Measurements from ENCODE around the gene FAF2.
A peak's percentile ranks its signal among the peaks of the same experiment; 100 is the strongest.

FAF2 gene

DNA sequence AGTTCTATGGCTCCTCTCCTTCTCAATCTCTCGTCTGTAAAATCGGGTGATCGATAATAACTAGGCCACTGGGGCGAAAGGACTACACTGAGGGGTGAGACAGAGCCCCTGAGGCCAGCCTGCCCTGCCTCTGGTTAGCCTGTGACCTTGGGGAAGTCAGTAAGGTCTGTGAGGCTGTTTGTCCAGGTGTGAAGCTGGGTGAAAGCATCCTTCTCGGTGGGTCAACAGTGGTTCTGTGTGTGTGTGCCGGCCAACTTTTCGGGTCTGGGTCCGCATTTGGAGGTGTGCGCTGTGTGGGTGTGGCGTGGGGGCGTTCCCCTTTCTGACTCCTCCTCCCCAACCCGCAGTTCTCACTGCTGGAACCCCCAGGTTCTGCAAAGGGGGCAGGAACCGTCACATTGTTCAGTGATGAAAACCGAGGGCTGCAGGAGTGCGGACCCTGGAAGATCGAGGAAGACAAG is 94.0 kb downstream of the FAF2 start:
- Histone ChIP-seq H3K4me1 (peaks cover 68 to 83% (median 73%) of the 10 kb centered on the region in 10 experiments), H3K9ac (peak overlapping the region; percentile 81 to 93 (median 88)), H3K9me3 (replicated peaks in 1 of 11) (no peaks in the 10 kb centered on the region), H3K27me3 (no peaks in the 10 kb centered on the region), H3K4me3 (peak overlapping the region; percentile 65 to 87 (median 79)), H3K36me3 (no peaks in the 10 kb centered on the region), H3K27ac (peak overlapping the region; percentile 53 to 91 (median 86); a peak in 21 of 22 replicates), H3K4me2 (peak overlapping the region; percentile 80 to 100 (median 98)), H4K20me1 (peaks cover 0 to 13% (median 0%) of the 10 kb centered on the region in 11 experiments; a peak in 1 of 22 replicates)
- no peak for TF ChIP-seq Cebpa-rat (IDR thresholded peaks at IDR 0.05)

DNA sequence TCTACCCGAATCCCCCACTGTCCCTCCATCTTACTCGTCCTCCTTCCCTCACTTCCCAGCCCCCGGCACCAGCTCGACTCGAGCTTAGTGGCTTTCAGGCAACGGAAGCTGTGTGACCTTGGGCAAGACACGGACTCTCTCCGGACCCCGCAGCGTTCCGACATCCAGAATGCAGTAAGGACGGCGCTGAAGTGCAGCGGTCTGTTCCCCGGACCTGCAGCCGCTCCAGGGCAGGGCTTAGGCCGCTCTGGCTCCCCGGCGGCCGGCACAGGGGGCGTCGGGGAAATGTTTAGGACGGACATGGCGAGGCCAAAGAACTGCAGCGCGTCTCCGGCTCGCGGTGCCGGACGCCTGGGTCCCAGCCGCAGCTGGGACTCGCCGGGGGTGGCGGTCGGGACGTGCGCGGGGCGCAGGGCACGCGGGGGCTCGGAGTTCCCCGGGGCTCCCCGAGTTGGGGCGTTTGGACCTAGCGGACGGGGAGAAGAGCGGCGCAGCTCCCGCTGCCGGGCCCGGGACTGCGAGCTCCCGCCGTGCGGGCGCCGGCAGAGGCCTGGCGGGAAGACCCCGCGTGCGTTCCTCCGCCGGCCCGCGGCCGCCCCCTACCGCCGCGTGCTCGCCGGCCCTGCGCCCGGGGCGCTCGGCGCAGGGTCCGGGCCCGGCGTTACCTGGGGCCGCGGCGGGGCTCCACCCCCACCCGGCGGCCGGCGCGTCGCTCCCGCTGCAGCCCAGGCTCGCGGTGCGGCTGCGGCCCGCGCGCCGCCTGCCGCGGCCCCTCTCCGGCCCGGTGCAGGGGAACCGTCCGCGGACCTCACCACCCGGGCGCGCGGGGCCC is 94.6 kb downstream of the FAF2 start:
- H3K36me3 ChIP-seq, result no peaks in the 10 kb centered on the region
- H3K4me1 ChIP-seq, result peaks cover 68 to 89% (median 74%) of the 10 kb centered on the region in 10 experiments
- H3K4me2 ChIP-seq, result peak overlapping the region; percentile 80 to 100 (median 98)
- H4K20me1 ChIP-seq, result peaks cover 0 to 13% (median 0%) of the 10 kb centered on the region in 11 experiments; a peak in 1 of 22 replicates
- peak overlapping the region; percentile 81 to 93 (median 88) for H3K9ac ChIP-seq
- TF ChIP-seq Cebpa-rat (IDR thresholded peaks at IDR 0.05), result no peak
- H3K27ac ChIP-seq, result peak overlapping the region; percentile 53 to 91 (median 86); a peak in 21 of 22 replicates
- no peaks in the 10 kb centered on the region for H3K27me3 ChIP-seq
- H3K4me3 ChIP-seq, result peak overlapping the region; percentile 65 to 87 (median 79)
- H3K9me3 ChIP-seq (replicated peaks in 1 of 11), result no peaks in the 10 kb centered on the region

DNA sequence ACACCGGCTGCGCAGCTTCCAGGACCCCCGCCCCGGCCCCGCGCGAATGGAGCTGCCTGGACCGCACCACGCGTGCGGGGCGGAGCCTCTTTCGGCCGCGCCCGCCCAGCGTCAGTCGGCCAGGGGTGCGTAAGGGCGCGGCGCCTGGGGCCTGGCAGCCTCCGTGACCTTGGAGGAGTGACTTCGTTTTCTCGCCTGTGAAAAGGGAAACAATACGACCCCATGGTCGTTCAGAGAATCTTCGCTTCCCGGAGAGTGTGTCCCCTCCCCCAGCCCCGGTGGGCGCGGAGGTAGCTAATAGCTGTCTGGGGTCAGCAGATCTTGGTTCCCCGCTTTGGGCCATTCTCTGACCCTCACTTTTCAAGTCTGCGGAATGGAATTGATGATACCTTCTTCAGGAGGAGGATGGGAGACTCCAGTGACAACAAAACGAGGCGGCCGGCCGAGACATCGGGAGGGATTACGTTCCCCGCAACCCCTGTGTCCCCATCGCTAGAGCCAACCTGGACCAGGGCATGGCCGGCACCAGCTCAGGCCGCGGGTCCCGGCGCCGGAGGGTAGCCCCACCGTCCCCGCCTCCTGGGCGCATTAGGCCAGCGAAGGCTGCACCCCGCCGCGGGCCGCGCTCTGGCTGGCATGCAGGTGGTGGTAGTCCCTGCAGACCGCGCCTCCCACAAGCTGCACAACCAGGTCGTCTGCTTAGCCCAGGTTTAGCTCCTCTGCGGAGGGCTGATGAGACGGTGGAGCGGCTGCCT is 95.4 kb downstream of the FAF2 start:
- Histone ChIP-seq H3K4me1 (peaks cover 61 to 90% (median 69%) of the 10 kb centered on the region in 10 experiments), H3K4me2 (peak overlapping the region; percentile 80 to 100 (median 98)), H3K4me3 (peak overlapping the region; percentile 65 to 87 (median 79)), H3K27me3 (no peaks in the 10 kb centered on the region), H3K27ac (peak overlapping the region; percentile 53 to 91 (median 86); a peak in 21 of 22 replicates), H4K20me1 (peaks cover 0 to 13% (median 0%) of the 10 kb centered on the region in 11 experiments; a peak in 1 of 22 replicates), H3K36me3 (no peaks in the 10 kb centered on the region), H3K9me3 (replicated peaks in 1 of 11) (no peaks in the 10 kb centered on the region), H3K9ac (peak overlapping the region; percentile 81 to 93 (median 88))
- no peak for TF ChIP-seq Cebpa-rat (IDR thresholded peaks at IDR 0.05)

DNA sequence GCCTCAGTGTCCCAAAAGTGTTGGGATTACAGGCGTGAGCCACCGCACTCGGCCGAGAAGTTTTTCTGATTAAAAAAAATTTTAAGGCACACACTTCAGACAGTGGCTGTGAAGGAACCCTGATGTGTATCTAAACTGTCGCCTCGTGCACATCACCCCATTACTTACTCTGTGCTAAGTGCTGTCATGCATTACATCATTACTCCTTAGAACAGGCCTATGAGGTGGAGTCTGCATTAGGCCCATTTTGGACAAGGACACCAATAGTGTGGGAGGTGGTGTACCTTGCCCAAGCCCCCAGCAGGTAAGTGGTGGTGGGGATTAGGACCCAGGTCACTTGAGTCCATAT is 97.2 kb downstream of the FAF2 start:
- H3K4me1 ChIP-seq, result peaks cover 50 to 90% (median 66%) of the 10 kb centered on the region in 10 experiments
- H3K4me2 ChIP-seq, result peak overlapping the region; percentile 18 to 100 (median 97); a peak in 15 of 22 replicates

DNA sequence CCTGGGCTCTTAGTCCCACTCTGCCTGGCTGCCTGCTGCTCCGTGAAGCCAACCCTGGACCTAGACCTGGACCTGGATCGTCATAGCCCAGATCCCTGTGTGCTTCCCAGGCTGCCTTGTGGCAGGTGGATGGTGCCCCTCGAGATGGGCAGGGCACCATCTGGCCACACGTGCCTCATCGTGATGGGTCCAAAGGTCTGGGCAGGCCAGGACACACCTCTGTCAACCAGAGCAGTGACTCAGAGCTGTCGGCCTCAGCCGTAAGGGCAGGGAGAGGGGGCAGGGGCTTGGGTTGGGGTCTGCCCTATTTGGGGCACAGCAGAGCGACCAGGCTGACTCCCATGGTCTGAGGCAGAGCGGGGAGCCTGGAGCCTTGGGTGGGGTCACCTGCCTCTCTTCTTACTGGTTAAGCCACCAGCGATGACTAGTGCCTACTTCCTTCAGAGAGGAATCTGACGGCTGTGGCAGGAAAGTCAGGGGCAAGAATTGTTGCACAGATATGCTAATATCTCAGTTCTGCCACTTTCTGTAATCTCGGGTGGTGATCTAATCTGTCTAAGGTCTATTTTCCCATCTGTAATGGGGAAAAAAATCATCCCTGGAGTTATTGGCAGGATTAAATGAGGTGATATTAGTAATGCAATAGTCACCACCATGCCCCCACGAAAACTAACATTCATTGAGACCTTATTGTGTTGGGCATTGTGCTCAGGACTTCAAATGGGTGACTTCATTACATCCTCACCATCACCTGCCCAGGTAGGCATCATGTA is 97.7 kb downstream of the FAF2 start:
- H3K4me2 ChIP-seq, result peak overlapping the region in 9 of 11 experiments; percentile 18 to 99 (median 96); a peak in 7 of 22 replicates
- TF ChIP-seq Cebpa-rat (IDR thresholded peaks at IDR 0.05), result no peak
- H3K27ac ChIP-seq, result no peak overlapping the region
- H3K4me3 ChIP-seq, result no peak overlapping the region
- no peaks in the 10 kb centered on the region for H3K9me3 ChIP-seq (replicated peaks in 1 of 11)
- H3K9ac ChIP-seq, result no peak overlapping the region
- no peaks in the 10 kb centered on the region for H3K27me3 ChIP-seq
- H3K4me1 ChIP-seq, result peaks cover 50 to 90% (median 66%) of the 10 kb centered on the region in 10 experiments
- H3K36me3 ChIP-seq, result no peaks in the 10 kb centered on the region
- H4K20me1 ChIP-seq, result peaks cover 0 to 19% (median 0%) of the 10 kb centered on the region in 11 experiments; a peak in 2 of 22 replicates

More for the DNA sequence above, 97.2 kb downstream of the FAF2 start:
- Histone ChIP-seq H4K20me1 (peaks cover 0 to 19% (median 0%) of the 10 kb centered on the region in 11 experiments; a peak in 2 of 22 replicates), H3K36me3 (no peaks in the 10 kb centered on the region), H3K27me3 (no peaks in the 10 kb centered on the region), H3K27ac (no peak overlapping the region), H3K4me3 (no peak overlapping the region), H3K9ac (no peak overlapping the region), H3K9me3 (replicated peaks in 1 of 11) (no peaks in the 10 kb centered on the region)
- TF ChIP-seq Cebpa-rat (IDR thresholded peaks at IDR 0.05), result no peak

DNA sequence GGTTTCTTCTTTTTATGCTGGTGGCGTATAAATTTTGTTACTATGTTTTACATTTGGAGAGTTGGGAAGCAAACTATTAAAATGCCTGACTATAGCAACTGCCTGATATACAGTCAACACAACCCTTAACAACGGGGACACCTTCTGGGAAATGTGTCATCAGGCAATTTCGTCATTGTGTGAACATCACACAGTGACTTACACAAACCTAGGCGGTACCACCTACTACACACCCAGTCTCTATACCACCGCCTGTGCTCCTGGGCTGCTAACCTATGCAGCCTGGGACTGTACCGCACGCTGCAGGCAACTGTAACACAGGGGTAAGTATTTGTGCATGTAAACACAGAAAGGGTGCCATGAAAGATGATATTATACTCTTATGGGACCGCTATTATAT is 99.6 kb downstream of the FAF2 start:
- H3K4me1 ChIP-seq, result peaks cover 37 to 89% (median 55%) of the 10 kb centered on the region in 10 experiments
- H3K4me2 ChIP-seq, result peak overlapping the region in 4 of 11 experiments; percentile 2 to 43 (median 19); a peak in 4 of 22 replicates

DNA sequence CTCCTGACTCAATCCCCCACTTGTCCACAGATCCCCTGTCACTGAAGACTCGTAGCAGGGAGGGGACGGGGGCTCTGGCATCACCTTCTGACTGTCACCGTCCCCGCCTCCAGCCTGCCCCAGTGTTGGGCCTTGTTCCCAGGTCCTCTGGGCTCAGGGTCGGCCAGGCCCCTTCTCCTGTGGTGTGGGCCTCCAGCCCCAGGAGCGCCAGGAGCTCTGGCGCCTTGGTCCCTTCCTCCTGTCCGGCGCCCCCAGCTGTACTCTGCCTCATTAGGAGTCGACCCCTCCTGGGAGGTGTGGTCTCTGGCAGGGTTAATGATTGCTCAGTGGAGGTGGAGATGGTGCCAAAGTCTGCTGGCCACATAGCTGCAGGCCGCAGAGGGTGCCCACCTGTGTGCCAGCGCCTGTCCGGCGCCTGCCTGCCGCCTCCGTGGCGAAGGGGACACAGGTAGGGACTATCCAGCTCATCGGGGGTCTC is 100.8 kb downstream of the FAF2 start, which contains the start of gene CDHR2:
CDHR2 (plus strand) TSS at position 376 of the 478 bp plus-strand sequence. CDS start 16,011 bp downstream, outside the sequence.
- Histone ChIP-seq H3K9me3 (replicated peaks in 1 of 11) (no peaks in the 10 kb centered on the region), H3K27ac (peak within 1 kb of the TSS in 4 of 11 experiments; percentile 2 to 37 (median 14); a peak in 3 of 22 replicates), H3K36me3 (no peaks in the 10 kb centered on the region), H3K4me1 (peaks cover 37 to 95% (median 56%) of the 10 kb centered on the region in 10 experiments), H4K20me1 (peaks cover 0 to 19% (median 0%) of the 10 kb centered on the region in 11 experiments; a peak in 2 of 22 replicates), H3K4me2 (peak within 1 kb of the TSS; percentile 56 to 84 (median 77)), H3K27me3 (no peaks in the 10 kb centered on the region), H3K9ac (peak within 1 kb of the TSS in 5 of 11 experiments; percentile 4 to 32 (median 19); a peak in 2 of 22 replicates), H3K4me3 (no peak within 1 kb of the TSS)
- TF ChIP-seq Cebpa-rat (IDR thresholded peaks at IDR 0.05), result no peak

More for the DNA sequence above, 99.6 kb downstream of the FAF2 start:
- H3K4me3 ChIP-seq, result no peak overlapping the region
- H3K27ac ChIP-seq, result no peak overlapping the region; a peak in 1 of 22 replicates
- H3K9me3 ChIP-seq (replicated peaks in 1 of 11), result no peaks in the 10 kb centered on the region
- no peak overlapping the region for H3K9ac ChIP-seq
- H3K27me3 ChIP-seq, result no peaks in the 10 kb centered on the region
- TF ChIP-seq Cebpa-rat (IDR thresholded peaks at IDR 0.05), result no peak
- H3K36me3 ChIP-seq, result no peaks in the 10 kb centered on the region
- peaks cover 0 to 19% (median 0%) of the 10 kb centered on the region in 11 experiments; a peak in 2 of 22 replicates for H4K20me1 ChIP-seq

DNA sequence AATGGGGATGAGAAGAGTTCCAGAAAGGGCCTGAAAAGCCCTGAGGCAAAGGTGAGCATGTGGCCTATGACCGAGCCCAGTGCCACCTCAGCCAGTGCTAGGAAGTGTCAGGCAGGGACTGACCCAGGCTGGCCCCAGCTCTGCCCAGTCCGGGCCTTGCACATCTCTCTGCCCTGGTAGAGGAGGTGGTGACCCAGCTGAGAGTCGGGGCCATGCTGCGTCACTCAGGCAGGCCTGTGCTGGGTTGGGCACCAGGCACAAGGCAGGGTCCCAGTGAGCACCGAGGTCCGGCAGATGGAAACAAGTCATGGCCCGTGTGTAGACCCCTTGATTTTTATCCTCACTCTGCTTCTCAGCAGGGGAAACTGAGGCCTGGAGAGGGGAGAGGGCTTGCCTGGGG is 101.7 kb downstream of the FAF2 start:
- TF ChIP-seq Cebpa-rat (IDR thresholded peaks at IDR 0.05), result no peak
- Histone ChIP-seq H3K27ac (peak overlapping the region in 2 of 11 experiments; percentile 1 to 2; a peak in 2 of 22 replicates), H3K9ac (peak overlapping the region in 2 of 11 experiments; percentile 4 to 19; a peak in 1 of 22 replicates), H3K4me3 (no peak overlapping the region), H3K9me3 (replicated peaks in 1 of 11) (no peaks in the 10 kb centered on the region), H3K4me2 (peak overlapping the region; percentile 56 to 84 (median 77)), H3K36me3 (no peaks in the 10 kb centered on the region), H4K20me1 (peaks cover 0 to 16% (median 0%) of the 10 kb centered on the region in 11 experiments; a peak in 2 of 22 replicates), H3K4me1 (peaks cover 37 to 95% (median 56%) of the 10 kb centered on the region in 10 experiments), H3K27me3 (no peaks in the 10 kb centered on the region)
